ENCODE measurements around the gene PCDHA5. TPM values are rescaled to one million over a fixed set of nuclear protein-coding genes. Genes with fewer than 3 reads are reported as not detected.
"Not testable (repeated sequence)": the region's sequence is repeated elsewhere in the genome, so short reads cannot be mapped to it uniquely, and the experiment has no call there.

PCDHA5 gene
- total RNA-seq, 2 experiments from 2014 or later, result not detected

GRCh38 chr5:140801494-140801841, 19.9 kb upstream of the PCDHA5 start:
- Mint-ChIP-seq H3K4me1 (ENCODE audit: low read depth) (no peaks in the 10 kb centered on the region), H3K36me3 (peaks cover 8% of the 10 kb centered on the region), H3K4me3 (no peak overlapping the region), H3K27me3 (peaks cover 22% of the 10 kb centered on the region), H3K27ac (no peak overlapping the region), H3K9me3 (peaks cover 36% of the 10 kb centered on the region)
- intact Hi-C loops (cut with micrococcal nuclease), result no loop called here
- POLR2A ChIA-PET, result no interaction called here
- CTCF ChIA-PET, result no interaction called here
- no peak for DNase-seq

GRCh38 chr5:140802381-140802780, 19.0 kb upstream of the PCDHA5 start:
- CTCF ChIA-PET; DNase-seq; POLR2A ChIA-PET; H3K4me3 Mint-ChIP-seq; intact Hi-C loops (cut with micrococcal nuclease); H3K27ac Mint-ChIP-seq; H3K4me1 Mint-ChIP-seq (ENCODE audit: low read depth): not testable (repeated sequence)
- peaks cover 10% of the 10 kb centered on the region for H3K36me3 Mint-ChIP-seq
- peaks cover 26% of the 10 kb centered on the region for H3K27me3 Mint-ChIP-seq
- H3K9me3 Mint-ChIP-seq, result peaks cover 38% of the 10 kb centered on the region

GRCh38 chr5:140802781-140803271, 18.6 kb upstream of the PCDHA5 start:
- DNase-seq, result no peak
- H3K27ac Mint-ChIP-seq, result no peak overlapping the region
- H3K36me3 Mint-ChIP-seq, result peaks cover 14% of the 10 kb centered on the region
- intact Hi-C loops (cut with micrococcal nuclease), result no loop called here
- ChIA-PET POLR2A (no interaction called here), CTCF (no interaction called here)
- no peaks in the 10 kb centered on the region for H3K4me1 Mint-ChIP-seq (ENCODE audit: low read depth)
- H3K4me3 Mint-ChIP-seq, result no peak overlapping the region
- H3K9me3 Mint-ChIP-seq, result peaks cover 41% of the 10 kb centered on the region
- H3K27me3 Mint-ChIP-seq, result peaks cover 26% of the 10 kb centered on the region

GRCh38 chr5:140806834-140807775, 14.3 kb upstream of the PCDHA5 start, which contains the start of gene PCDHA4:
Gene PCDHA4 (plus strand): TSS chr5:140807068.
- H3K4me3 Mint-ChIP-seq, result no peak within 1 kb of the TSS
- no peak within 1 kb of the TSS for H3K27ac Mint-ChIP-seq
- peaks cover 16% of the 10 kb centered on the region for H3K36me3 Mint-ChIP-seq
- peaks cover 39% of the 10 kb centered on the region for H3K9me3 Mint-ChIP-seq
- DNase-seq, result peak; percentile 32
- no peaks in the 10 kb centered on the region for H3K4me1 Mint-ChIP-seq (ENCODE audit: low read depth)
- ChIA-PET CTCF (interaction anchor here (0.5 to 2.9 kb wide), 5 partner anchors 10 to 338 kb away, joined by 3 to 11 read pairs (median 3); partner anchors contain the start of gene PCDHA1), POLR2A (no interaction called here)
- H3K27me3 Mint-ChIP-seq, result peaks cover 12% of the 10 kb centered on the region
- intact Hi-C loops (cut with micrococcal nuclease), result no loop called here

- CTCF ChIA-PET, result interaction anchor here (0.8 to 2.9 kb wide), 4 partner anchors 9 to 265 kb away, joined by 3 to 11 read pairs (median 3); partner anchors contain the start of gene PCDHA1
- H3K36me3 Mint-ChIP-seq, result peaks cover 14% of the 10 kb centered on the region
- H3K27ac Mint-ChIP-seq; POLR2A ChIA-PET; intact Hi-C loops (cut with micrococcal nuclease); H3K4me3 Mint-ChIP-seq; H3K4me1 Mint-ChIP-seq (ENCODE audit: low read depth); DNase-seq: not testable (repeated sequence)
- peaks cover 12% of the 10 kb centered on the region for H3K27me3 Mint-ChIP-seq
- peaks cover 34% of the 10 kb centered on the region for H3K9me3 Mint-ChIP-seq
Measured at GRCh38 chr5:140808241-140808888, 13.0 kb upstream of the PCDHA5 start.

- intact Hi-C loops (cut with micrococcal nuclease), result no loop called here
- H3K9me3 Mint-ChIP-seq, result peaks cover 30% of the 10 kb centered on the region
- ChIA-PET POLR2A (no interaction called here), CTCF (no interaction called here)
- no peak for DNase-seq
- peaks cover 13% of the 10 kb centered on the region for H3K36me3 Mint-ChIP-seq
- H3K4me1 Mint-ChIP-seq (ENCODE audit: low read depth), result no peaks in the 10 kb centered on the region
- H3K4me3 Mint-ChIP-seq, result no peak overlapping the region
- no peak overlapping the region for H3K27ac Mint-ChIP-seq
- peaks cover 12% of the 10 kb centered on the region for H3K27me3 Mint-ChIP-seq
Measured at GRCh38 chr5:140808889-140809291, 12.5 kb upstream of the PCDHA5 start.

- Mint-ChIP-seq H3K27ac (no peak overlapping the region), H3K9me3 (peaks cover 13% of the 10 kb centered on the region), H3K27me3 (peaks cover 8% of the 10 kb centered on the region), H3K36me3 (peaks cover 3% of the 10 kb centered on the region), H3K4me1 (ENCODE audit: low read depth) (no peaks in the 10 kb centered on the region), H3K4me3 (no peak overlapping the region)
- no peak for DNase-seq
- ChIA-PET POLR2A (no interaction called here), CTCF (interaction anchor here (0.6 to 1.0 kb wide), 2 partner anchors 120 to 214 kb away, joined by 3 read pairs; no protein-coding TSS in a partner anchor)
- intact Hi-C loops (cut with micrococcal nuclease), result no loop called here
Measured at GRCh38 chr5:140822281-140822629, 842 bp downstream of the PCDHA5 start.

- DNase-seq; H3K36me3 Mint-ChIP-seq; H3K4me3 Mint-ChIP-seq; CTCF ChIA-PET; H3K4me1 Mint-ChIP-seq (ENCODE audit: low read depth); intact Hi-C loops (cut with micrococcal nuclease); H3K27ac Mint-ChIP-seq; POLR2A ChIA-PET: not testable (repeated sequence)
- H3K27me3 Mint-ChIP-seq, result peaks cover 12% of the 10 kb centered on the region
- peaks cover 15% of the 10 kb centered on the region for H3K9me3 Mint-ChIP-seq
Measured at GRCh38 chr5:140822969-140823368, 1.6 kb downstream of the PCDHA5 start.

- no peaks in the 10 kb centered on the region for H3K4me1 Mint-ChIP-seq (ENCODE audit: low read depth)
- H3K27me3 Mint-ChIP-seq, result peaks cover 12% of the 10 kb centered on the region
- no peak for DNase-seq
- ChIA-PET POLR2A (no interaction called here), CTCF (no interaction called here)
- no peak overlapping the region for H3K4me3 Mint-ChIP-seq
- H3K27ac Mint-ChIP-seq, result no peak overlapping the region
- intact Hi-C loops (cut with micrococcal nuclease), result no loop called here
- H3K9me3 Mint-ChIP-seq, result peaks cover 18% of the 10 kb centered on the region
- H3K36me3 Mint-ChIP-seq, result peaks cover 8% of the 10 kb centered on the region
Measured at GRCh38 chr5:140823475-140823874, 2.1 kb downstream of the PCDHA5 start.

- ChIA-PET POLR2A (no interaction called here), CTCF (interaction anchor here (0.7 kb wide), 1 partner anchor 14 kb away, joined by 3 read pairs; no protein-coding TSS in a partner anchor)
- DNase-seq, result no peak
- H3K4me1 Mint-ChIP-seq (ENCODE audit: low read depth), result no peaks in the 10 kb centered on the region
- peaks cover 20% of the 10 kb centered on the region for H3K27me3 Mint-ChIP-seq
- peaks cover 26% of the 10 kb centered on the region for H3K9me3 Mint-ChIP-seq
- no peak within 1 kb of the TSS for H3K4me3 Mint-ChIP-seq
- H3K36me3 Mint-ChIP-seq, result peaks cover 19% of the 10 kb centered on the region
- H3K27ac Mint-ChIP-seq, result no peak within 1 kb of the TSS
- intact Hi-C loops (cut with micrococcal nuclease), result no loop called here
Measured at GRCh38 chr5:140827704-140828361, 6.4 kb downstream of the PCDHA5 start, which contains the start of gene PCDHA6. Gene PCDHA6 (plus strand): TSS chr5:140827960. CDS start chr5:140828092, 132 bp downstream.

- Mint-ChIP-seq H3K36me3 (peaks cover 21% of the 10 kb centered on the region), H3K27me3 (peaks cover 23% of the 10 kb centered on the region), H3K4me1 (ENCODE audit: low read depth) (no peaks in the 10 kb centered on the region), H3K9me3 (peaks cover 28% of the 10 kb centered on the region), H3K27ac (no peak overlapping the region), H3K4me3 (no peak overlapping the region)
- CTCF ChIA-PET, result interaction anchor here (0.7 kb wide), 1 partner anchor 13 kb away, joined by 3 read pairs; no protein-coding TSS in a partner anchor
- POLR2A ChIA-PET, result no interaction called here
- intact Hi-C loops (cut with micrococcal nuclease), result no loop called here
- DNase-seq, result no peak
Measured at GRCh38 chr5:140828362-140828737, 6.9 kb downstream of the PCDHA5 start.

Measured in activated CD4-positive, alpha-beta memory T cell treated with anti-CD3 and anti-CD28 coated beads for 36 hours (primary cell).